ENCODE measurements around the gene LILRB3.
"Not testable (repeated sequence)": the region's sequence is repeated elsewhere in the genome, so short reads cannot be mapped to it uniquely, and the experiment has no call there.

LILRB3 gene

DNA sequence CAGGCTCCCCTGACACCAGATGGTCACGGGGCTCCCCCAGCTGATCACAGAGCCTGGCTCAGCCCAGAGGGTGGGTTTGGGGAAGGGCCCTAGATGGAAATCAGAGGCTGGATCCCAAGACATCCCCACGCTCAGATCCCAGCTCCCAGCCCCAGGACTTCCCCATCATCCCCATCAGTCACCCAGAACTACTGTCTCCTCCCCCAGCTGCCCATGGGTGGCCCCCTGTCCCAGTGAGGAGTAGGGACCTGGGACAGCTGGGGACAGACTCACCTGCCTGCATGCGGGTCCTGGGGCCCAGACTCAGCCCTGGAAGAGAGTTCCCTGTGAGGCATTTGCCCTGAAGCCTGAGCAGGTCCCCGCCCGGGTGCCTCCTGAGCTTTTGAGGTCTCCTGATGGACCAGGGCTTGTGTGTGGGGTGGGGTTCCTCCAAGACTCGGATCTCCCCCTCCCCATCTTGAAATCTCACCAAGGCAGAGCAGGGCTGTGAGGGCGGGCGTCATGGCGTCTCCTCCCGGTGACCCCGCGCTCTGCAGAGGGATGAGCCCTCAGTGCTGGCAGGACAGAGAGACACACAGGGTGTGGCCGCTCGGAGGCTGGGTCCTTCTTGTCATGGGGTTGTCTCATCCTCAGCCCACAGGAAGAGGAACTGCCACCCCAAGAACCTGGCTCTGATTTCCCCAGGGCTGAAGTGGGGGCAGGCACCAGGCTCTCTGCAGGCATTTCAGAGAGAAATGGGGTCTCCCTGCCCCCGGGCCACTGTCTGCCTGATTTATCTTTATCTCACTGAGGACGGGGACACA, at the start of gene LILRB3:
Gene LILRB3 (minus strand): TSS at position 534 of the 803 bp plus-strand sequence. CDS start 31 bp downstream, at position 503.
- not testable (repeated sequence) for H3K4me3 ChIP-seq (ENCODE audit: low read length); DNase-seq (ENCODE audit: low read depth)

DNA sequence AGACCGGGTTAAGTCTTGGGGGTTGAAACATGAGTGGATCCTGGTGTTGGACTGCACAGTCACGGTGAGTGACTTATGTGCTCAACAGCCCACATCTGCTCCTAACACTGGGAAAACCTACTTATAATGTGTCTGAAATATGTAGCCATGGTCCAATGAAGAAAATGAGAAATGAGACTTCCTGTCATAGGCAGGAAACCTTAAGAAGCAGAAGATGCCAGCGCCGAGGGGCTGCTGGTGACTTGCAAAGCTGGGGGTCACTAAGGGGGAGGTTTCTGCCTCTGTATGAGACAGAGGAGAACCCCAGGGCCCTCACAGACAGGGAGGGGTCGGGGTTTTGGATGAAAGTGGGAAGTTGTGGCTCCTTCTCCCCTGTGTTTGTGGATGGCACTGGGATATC, 49.4 kb upstream of the LILRB3 start:
- not testable (repeated sequence) for DNase-seq (ENCODE audit: low read depth); H3K4me3 ChIP-seq (ENCODE audit: low read length)

DNA sequence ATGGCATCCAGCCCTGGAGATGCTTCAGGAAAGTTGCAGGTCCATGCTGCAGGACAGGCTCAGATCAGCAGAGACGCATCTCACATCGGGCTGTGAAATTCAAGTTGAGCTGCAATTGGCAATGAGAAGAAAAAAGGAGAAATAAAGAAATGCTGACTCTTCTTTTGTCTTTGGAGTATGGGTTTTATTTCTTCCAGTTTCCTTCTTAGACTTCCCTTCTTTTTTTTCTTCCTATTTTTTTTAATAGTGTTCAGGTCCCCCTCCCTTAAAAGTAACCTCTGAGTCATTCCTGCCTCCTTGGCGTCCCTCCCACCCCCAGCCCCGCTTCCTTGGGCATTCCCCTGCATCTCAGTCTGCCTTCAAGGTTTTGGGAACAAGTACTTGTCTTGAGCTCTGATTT, 48.8 kb upstream of the LILRB3 start:
- not testable (repeated sequence) for DNase-seq (ENCODE audit: low read depth); H3K4me3 ChIP-seq (ENCODE audit: low read length)

DNA sequence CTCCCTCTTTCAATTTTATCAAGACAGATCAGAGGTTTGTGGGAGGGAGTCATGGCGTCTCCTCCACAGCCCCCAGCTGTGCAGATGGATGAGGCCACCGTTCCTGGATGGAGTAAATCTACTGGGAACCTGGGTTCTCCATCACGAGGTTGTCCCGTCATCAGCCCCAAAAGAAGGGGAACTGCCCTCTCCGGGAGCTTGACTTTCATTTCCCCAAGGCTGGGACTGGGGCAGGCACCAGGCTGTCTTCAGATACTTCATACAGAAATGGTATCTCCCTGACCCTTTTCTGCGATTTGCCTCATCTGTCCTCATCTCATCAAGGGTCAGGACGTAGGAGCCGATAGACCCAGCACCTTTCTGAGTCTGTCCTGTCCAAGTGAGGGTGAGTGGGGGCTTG, 48.3 kb upstream of the LILRB3 start:
- TF ChIP-seq, protein P1, sequence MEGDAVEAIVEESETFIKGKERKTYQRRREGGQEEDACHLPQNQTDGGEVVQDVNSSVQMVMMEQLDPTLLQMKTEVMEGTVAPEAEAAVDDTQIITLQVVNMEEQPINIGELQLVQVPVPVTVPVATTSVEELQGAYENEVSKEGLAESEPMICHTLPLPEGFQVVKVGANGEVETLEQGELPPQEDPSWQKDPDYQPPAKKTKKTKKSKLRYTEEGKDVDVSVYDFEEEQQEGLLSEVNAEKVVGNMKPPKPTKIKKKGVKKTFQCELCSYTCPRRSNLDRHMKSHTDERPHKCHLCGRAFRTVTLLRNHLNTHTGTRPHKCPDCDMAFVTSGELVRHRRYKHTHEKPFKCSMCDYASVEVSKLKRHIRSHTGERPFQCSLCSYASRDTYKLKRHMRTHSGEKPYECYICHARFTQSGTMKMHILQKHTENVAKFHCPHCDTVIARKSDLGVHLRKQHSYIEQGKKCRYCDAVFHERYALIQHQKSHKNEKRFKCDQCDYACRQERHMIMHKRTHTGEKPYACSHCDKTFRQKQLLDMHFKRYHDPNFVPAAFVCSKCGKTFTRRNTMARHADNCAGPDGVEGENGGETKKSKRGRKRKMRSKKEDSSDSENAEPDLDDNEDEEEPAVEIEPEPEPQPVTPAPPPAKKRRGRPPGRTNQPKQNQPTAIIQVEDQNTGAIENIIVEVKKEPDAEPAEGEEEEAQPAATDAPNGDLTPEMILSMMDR (IDR thresholded peaks at IDR 0.05; ENCODE audit: insufficient read depth, low read depth, low read length, missing control alignments), result no peak
- DNase-seq (ENCODE audit: low read depth), result no peak
- no peak overlapping the region for H3K4me3 ChIP-seq (ENCODE audit: low read length)

DNA sequence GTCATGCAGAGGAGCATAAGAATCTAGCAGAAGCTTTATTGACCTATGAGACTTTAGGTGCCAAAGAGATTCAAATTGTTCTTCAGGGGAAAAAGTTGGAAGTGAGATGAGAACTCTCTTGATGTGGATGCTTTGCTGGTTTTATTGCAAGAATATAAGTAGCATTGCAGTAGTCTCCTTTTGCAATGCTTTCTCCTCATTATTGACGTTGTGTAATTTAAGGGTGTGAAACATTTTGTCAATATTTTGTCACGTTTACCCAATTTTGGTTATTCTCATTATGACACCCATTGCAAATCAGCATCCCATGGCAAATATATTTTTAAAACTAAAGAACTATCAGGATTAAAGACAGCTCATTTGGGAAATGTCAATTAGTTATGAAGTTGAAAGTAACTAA, 46.1 kb upstream of the LILRB3 start:
- no peak for DNase-seq (ENCODE audit: low read depth)
- H3K4me3 ChIP-seq (ENCODE audit: low read length), result no peak overlapping the region
- TF ChIP-seq, protein P1 (IDR thresholded peaks at IDR 0.05; ENCODE audit: insufficient read depth, low read depth, low read length, missing control alignments), result no peak

DNA sequence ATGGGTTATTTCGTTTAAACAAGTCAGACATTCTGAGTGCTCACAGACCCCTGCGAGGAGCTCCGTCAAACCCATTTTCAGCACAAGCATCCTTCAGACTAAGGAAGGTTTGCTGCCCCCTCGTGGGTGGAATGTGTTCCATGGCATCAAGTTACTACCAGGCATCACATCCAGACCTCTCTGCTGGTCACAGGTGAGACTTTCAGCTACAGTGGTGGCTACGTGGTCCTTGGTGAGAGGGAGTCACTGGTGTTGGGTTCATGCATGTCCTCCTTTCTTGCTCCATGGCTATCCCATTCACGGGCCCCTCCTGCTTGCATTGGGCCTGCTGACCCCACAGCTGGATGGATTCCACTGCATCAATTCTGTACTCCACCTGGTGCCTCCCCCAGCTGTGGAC, 43.3 kb upstream of the LILRB3 start:
- peak; percentile 66 for DNase-seq (ENCODE audit: low read depth)
- TF ChIP-seq, protein P1 (IDR thresholded peaks at IDR 0.05; ENCODE audit: insufficient read depth, low read depth, low read length, missing control alignments), result peak; percentile 57
- H3K4me3 ChIP-seq (ENCODE audit: low read length), result no peak overlapping the region

DNA sequence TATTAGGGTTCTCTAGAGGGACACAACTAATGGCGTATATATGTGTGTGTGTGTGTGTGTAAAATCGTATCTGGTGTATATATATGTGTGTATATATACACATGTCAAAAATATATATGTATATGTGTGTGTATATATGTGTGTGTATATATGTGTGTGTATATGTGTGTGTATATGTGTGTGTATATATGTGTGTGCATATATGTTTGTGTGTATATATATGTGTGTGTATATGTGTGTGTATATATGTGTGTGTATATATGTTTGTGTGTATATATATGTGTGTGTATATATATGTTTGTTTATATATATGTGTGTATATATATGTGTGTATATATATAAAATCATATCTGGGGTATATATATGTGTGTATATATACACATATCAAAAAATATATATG, 39.7 kb upstream of the LILRB3 start:
- H3K4me3 ChIP-seq (ENCODE audit: low read length), result no peak overlapping the region
- DNase-seq (ENCODE audit: low read depth), result no peak
- TF ChIP-seq, protein P1 (IDR thresholded peaks at IDR 0.05; ENCODE audit: insufficient read depth, low read depth, low read length, missing control alignments), result no peak

DNA sequence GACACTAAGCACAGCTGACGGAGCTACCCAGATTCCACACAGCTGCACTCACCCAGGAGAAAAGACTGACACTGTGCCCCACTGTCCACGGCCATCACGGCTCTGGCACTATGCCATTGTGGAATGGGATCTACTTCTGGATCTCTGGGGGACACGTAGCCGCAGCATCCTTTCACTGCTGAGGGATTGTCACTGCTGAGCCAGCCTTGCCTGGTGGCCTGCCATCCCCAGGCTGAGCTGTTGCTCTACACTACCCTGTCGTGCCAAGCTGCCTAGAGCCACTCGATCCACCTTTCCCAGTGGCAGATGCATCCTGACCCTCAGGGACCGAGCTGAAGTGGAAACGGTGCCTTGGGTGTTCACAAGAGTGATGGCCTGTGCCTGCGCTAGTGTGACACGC, 39.3 kb upstream of the LILRB3 start:
- no peak for DNase-seq (ENCODE audit: low read depth)
- TF ChIP-seq, protein P1 (IDR thresholded peaks at IDR 0.05; ENCODE audit: insufficient read depth, low read depth, low read length, missing control alignments), result no peak

More for the DNA sequence above, 39.3 kb upstream of the LILRB3 start:
- no peak overlapping the region for H3K4me3 ChIP-seq (ENCODE audit: low read length)
